Activated CD4-positive, alpha-beta T cell treated with anti-CD3 and anti-CD28 coated beads, Interleukin-2, amount 50 U/mL, for 48 hours (primary cell): ENCODE data around the gene SOX18.

ENCODE experiments used
- DNase-seq, 2 experiments: peaks; one replicate each; pipeline ENCODE4 v3.0.0-alpha.2; 2020

The SOX18 gene

DNA sequence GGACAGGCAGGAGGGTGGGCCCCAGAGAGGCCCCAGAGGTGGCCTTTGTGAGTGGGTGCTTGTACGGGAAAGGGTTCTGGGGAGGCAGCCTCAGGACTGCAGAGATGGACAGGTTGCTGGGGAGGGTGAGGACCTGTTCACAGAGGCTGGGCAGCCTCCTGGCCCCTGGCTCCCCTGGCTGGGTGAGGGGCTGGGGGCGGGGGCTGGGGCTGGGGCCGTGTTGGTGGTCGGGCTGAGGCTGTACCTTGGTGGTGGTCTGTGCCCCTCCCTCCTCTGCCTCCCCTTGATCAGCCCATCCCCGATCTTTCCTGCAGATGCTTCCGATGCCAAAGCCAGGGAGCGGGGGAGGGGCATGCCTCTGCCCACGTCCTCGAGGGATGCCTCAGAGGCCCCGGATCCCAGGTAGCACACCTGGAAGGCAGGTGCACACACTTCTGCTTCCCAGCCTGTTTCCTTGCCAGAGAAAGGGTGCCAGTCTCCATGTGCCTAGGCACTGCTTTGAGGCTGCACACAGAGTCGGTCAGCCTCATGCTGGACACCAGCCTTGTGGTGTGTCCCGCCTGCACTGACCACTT, 18.4 kb upstream of the SOX18 start:
- DNase-seq, result no peak

DNA sequence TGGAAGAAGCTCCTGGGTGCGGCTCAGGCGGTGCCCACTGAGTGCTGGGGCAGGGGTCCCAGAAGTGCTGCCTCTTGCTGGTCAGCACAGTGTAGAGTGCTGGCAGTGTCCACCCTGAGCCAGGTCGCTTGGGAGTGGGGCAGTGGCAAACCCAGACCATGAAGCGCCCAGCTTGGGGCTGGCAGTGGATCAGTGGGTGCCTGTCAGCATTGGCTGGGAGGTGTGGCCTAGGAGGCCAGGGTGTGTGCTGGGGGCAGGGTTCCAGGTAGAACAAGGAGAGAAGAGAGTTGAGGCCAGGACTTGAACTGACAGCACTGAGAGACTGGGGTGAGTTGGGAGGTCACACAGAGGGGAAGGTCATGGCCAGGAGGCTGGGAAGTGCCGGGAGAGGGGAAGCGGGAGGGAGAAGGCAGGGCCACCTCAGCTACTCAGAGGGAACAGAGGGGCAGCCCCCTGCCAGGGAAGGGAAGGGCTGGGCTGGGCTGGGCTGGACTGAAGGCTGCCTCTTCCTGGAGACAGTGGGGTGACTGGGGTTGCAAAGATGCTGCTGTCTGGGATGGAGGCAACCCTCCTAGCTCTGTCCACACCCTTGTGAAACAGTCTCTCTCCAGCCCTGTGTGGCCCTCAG, 17.7 kb upstream of the SOX18 start:
- no peak for DNase-seq

DNA sequence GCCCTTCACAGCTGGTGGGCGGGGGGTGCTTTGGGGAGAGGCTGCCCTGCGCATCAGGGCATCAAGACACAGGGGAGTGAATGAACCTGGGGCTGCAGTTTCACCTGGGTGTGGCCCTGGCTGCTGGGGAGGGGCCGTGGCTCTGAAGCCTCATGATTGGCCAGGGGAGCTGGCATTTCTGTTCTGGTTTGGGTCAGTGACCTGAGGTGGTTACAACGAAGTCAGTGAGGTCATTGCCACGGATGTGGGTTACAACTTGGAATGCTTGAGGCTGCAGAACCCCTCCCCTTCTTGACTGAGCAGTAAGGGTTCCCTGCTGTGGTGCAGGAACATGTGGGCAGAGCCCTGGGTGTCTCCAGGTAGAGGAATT, 16.5 kb upstream of the SOX18 start:
- peak; percentile 67 to 80 for DNase-seq

DNA sequence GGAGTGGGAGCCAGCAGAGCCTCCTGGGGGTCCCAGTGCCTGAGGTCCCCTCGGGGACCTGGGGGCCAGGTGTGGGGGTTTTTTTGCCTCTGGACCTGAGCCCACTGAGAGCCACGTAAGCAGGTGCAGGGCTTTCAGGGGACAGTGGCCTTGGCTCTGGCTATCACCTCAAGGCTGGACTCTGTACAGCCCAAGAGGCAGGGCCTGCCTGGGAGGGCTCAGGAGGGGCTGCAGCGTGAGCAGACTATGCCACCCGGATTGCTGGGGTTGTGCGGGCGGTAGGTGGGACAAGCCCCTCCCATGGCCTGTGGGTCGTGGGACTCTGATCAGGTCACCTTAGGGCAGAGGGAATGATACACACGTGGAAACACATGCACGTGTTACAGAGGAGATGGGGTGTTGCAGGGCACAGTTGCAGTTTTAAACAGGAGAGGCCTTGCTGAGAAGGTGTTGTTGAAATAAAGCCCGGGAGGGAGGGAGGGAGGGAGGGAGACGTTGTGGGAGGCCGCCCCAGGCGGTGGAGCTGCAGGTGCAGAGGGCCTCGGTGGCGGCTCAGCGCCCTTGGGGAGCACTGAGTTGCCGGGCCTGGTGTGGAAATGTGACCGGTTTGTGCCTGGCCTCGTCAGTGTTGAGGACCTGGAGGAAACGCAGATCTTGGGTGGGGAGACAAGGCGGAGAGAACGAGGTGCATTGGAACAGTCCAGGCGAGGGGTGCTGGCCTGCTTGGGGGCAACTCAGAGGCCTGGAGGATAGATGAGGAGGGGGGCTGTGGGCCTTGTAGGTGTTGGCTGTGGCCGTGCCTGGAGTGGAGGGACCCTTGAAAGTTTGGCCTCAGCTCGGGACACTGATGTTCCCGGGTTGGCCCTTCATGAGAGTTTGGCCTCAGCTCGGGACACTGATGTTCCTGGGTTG, 15.9 kb upstream of the SOX18 start:
- no peak for DNase-seq

DNA sequence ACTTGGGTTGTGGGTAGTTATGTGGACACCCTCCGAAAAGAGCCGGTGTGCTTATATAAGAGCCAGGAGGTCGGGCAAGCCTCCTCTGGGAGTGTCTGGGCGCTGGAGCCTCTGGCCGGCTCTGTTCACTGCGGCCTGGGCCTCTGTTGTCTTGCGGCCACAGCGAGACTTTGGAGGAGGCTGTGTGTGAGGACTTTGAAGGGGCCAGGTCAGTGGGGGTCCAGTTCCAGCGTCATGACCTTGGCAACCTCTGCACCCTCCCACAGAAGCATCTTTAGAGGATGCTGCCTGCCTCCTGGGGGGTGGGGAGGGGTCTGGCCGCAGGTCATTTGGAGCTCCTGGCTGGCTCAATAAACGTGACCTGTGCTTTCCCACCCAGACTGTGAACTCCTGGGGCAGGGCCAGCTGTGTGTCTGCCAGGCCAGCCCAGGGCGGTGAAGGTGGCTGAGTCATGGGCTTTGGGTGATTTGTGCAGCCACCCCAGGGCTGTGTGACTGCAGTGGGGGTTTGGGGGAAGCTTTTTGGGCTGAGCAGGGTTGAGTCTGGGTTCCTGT, 14.8 kb upstream of the SOX18 start:
- no peak for DNase-seq

DNA sequence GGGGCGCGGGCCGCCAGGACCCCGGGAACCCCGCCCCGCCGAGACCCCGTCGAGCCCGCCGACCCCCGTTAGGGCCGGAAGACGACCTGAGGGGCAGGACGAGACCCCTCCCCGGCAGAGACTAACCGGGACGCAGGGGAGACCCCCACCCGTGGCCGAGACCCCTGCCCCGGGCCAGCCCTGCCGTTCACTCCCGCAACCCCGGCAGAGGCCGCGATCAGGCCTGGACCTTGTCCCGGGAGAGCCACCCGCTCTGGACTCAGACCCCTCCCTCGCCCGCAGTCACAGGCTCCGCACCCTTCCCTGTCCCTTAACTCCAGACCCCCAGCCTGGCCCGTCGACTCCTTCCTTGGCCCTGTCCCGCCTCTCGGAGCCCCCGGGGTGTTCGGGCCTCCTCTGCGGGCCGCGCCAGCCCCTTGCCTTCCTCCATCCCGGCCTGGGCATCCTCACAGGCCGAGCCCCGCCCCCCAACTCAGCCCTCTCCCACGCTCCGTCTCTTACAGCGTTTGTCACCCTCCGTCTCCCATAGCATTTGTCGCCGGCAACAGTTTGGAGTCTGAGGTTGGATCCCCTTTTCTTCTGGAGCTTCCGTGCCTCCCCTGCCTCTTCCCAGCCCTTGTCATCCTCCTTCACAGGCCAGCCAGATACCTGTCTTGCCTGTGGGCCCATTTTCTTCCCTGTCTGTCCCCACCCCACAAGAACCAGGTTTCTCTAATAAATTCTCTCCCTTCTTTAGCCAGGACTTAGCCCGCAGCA, 14.1 kb upstream of the SOX18 start:
- DNase-seq, result peak; percentile 61 to 69

DNA sequence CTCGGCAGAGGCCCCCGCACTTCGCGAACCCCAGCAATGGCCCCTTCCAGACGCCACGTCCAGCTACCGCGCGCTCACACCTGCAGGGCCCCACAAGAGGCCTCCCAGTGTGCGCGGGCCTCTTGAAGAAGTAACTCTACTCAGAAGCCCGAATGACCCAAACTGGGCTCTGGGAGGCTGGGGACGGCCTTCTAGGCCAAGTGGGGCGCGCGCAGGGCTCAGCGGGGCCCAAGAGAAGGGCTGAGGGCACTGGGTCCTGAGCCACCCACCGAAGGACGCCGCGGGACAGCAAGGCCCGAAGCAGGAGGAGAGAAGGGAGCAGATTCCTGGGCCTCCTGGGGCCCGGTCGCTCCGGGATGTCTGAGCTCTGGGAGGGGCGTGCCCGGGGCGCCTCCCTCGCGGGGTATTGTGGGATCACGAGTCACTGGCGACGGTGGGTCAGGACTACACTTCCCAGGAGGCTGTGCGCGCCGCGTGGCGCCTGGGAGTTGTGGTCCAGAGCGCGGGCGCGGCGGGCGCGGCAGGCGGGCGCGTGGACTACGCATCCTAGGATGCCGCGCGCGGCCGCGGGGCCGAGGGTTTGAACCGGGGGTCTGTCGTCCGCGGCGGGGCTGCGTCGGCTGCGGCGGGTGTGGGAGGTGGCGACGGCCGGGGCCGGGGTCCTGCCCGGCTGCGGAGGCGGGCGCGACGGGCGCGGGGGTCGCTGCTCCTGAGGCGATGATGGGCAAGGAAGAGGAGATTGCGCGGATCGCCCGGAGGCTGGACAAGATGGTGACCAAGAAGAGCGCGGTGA, 13.4 kb upstream of the SOX18 start, which contains the start of gene TCEA2:
TSS of gene TCEA2 (plus strand) at position 603 of the 793 bp plus-strand sequence. CDS start at position 718, 115 bp downstream.
- peak; percentile 96 to 97 for DNase-seq

DNA sequence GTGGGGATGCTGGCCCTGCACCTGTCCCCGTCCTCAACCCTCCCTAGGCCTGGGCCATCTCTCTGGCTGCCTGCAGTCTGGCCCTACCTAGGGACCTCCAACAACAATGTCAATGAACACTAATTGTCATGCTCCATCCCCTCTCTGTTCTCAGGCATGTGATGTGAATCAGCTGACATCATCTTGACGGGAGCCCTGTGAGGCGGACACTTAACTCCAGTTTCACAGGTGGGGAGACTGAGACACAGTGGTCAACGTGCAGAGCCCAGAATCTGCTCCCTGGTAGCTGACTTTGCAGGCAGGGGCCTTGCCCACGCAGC, 12.8 kb upstream of the SOX18 start:
- DNase-seq, result no peak

DNA sequence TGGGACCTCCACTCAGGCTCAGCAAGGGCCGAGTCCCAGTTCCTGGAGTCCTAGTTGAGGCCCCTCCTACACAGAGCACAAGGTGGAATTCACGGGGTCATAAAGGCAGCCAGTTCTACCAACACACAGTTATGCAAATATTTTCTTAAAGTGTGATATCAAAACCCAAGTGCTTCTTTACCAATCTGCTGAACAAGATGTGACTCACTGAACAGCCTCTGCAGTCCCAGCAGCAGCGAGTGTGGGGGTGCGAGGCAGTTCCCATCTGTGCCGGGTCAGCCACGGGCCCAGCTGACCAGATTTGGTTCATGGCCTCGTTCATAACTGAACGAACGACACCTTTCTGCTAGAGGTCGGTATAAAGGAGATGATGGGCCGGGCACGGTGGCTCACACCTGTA, 9.1 kb upstream of the SOX18 start:
- DNase-seq, result no peak

DNA sequence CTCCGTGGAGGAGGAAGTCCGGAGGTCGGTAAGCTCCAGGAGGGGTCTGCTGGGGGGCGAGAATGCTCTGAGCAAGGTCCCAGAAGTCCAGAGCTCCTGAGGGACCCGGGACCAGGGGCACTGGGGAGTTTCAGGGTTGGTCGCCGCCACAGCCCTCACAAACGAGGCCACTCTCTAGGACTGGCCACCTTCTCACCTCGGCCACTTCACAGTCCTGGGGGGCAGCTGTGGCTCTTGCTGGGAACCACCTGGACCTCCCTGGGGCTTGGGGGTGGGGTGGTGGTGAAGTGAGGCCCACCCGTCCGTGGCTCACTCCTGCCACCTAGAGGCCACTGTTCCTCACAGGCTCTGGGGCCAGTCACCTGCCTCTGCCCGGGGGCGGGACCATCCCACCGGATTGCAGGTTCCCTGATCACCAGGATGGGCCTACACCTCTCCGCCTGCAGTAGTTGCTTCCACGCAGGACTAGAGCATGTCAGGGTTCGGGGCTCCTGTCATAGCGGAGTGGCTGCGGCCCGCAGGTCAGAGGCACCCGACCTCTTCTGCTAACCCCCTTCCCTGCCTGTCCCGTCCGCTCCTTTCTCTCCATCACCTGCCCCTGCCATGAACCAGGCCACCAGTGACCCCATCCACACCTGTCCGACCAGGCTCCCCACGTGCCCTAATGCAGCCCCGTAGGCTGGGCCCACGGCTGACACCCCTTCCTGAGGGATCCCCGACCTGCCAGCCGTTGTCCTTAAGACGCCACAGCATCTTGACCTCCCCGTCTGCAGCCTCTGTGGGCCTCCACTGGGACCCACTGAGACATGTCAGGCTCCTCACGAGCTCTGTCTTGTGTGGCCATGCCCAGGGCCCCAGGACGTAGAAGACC, 8.4 kb upstream of the SOX18 start:
- peak; percentile 92 to 93 for DNase-seq

DNA sequence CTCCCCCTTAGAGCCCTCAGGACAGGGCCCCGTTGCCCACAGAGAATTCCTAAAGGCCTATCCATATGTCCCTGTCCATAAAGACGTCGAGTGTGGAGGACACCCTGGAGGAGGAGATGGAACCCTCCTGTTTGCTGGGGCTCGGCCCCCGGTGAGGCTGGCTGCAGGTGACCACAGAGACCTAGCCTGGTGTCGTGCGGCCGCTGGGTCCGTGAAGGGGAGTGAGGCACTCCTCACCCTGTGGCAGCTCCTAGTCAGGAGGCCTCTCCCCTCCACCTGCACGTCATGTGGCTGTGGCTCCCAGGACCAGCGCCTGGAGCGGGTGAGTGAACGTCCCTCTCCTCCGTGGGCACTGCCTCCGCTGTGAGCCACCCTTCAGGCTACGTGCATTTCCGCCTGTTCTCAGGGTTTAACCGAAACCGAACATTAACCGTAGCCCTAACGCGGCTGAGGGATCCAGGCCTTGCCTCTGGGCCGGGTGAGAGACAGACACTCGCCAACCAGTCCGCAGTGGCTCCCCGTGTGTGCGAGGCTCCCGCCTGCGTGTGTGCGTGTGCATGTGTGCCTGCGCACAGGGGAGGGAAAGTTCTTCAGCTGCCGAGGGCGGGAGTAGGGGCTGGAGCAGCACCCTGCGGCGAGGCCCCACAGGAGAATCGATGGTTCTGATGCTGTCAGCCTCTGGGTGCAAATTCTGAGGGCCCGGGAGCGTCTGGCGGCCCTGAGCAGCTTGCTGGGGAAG, 7.6 kb upstream of the SOX18 start:
- DNase-seq, result no peak

DNA sequence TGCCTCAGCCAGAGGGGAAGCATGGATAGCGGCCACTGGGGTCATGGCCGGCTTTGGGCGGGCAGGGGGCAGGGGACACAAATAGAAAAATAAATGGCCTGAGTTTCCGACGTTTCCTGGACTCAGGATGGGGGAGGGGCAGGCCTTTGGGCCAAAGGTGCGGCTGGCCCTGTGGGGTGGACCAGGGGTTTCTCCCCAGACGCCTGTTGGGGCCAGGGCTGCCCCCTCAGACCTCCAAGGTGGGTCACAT, 7.1 kb upstream of the SOX18 start:
- DNase-seq, result no peak

DNA sequence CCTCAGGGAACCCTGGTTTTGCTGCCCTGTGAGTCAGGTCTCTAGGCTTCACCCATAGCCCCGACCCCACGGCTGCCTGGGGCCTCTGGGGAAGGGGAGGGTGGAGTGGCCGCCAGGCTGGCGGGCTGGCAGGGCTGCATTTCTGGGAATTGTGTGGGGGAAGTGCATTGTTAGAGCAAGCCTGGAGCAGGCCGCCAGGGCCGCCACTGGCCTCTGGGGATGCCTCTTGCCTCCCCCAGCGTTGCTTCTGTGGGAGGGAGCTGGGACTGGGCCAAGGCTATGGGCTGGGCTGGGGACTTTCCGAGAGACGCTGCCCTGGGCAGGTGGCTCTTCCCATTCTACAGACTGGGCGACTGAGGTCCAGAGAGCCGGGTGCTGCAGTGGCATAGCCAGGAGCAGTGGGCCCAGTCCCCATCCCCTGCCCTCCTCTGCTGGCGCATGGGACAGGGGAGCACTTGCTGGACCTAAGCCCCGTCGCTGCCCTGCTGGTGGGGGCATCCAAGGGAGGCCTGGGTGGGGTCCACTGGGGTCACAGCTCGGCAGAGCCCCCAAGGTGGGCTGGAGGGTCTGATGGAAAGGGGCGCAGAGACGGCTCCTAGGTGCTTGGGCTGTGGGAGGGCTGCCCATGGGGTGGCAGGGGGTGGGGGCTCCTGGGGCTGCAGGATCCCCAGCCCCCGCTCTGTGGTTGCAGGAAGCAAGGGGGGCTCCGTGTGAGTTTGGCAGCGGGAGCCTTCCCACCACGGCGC, 6.6 kb upstream of the SOX18 start:
- no peak for DNase-seq

DNA sequence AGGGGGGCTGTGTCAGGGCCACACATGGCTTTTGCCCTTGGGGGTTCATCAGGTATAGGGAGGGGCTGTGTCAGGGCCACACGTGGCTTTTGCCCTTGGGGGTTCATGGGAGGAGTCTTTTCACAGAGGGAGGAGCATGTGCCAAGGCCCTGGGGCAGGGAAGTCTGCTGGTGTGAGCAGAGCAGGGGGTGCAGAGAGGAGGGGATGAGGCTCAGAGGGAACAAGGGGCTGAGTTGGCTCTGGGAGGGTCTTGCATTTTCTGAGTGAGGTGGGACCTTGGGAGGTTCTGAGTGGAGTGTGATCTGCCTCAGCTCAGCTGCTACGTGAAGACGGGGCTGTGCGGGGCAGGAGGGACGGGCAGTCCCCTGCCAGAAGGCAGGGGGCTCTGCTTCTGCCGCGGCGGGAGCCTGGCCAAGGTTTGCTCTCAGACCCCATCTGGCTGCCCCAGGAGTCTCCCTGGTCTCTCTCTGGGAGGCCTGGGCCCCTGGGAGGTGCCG, 6.0 kb upstream of the SOX18 start:
- DNase-seq, result no peak

DNA sequence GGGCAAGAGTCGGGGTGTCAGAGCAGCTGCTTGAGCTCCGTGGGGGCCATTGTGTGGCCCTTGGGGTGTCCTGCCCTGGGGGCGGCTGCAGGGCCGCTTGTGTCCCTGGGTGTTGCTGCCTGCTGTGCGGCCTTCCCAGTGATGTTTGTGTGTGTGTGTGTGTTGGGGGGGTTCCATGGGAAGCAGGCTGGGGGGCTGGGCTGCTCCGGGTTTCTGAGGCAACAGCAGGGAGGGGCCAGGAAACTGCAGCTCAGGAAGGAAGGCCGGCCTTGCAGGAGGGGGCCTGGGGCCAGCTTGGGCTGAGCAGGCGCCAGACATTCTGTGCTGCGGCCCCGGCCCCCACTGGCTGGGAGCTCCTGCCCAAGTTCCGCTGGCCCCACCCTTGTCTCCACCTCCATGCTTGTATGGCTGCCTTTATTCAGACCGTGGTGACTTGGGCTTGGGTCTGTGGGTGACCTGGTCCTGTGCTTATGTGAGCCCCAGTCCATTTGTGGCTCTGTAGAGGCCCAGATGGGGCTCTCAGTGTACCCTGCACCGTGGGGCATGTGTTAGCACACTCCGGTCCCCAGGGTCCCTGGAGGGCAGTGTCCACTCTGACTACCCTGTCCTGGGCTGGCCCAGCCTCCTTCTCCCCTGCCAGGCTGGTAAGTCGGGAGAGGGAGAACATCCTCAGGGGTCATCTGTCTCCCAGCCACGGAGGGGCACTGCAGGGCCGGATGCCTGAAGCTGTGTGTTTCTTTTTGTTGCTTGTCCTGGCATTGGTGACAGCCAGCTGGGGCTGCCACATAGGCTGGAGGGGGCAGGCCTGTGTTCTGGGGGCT, 4.6 kb upstream of the SOX18 start:
- no peak for DNase-seq

DNA sequence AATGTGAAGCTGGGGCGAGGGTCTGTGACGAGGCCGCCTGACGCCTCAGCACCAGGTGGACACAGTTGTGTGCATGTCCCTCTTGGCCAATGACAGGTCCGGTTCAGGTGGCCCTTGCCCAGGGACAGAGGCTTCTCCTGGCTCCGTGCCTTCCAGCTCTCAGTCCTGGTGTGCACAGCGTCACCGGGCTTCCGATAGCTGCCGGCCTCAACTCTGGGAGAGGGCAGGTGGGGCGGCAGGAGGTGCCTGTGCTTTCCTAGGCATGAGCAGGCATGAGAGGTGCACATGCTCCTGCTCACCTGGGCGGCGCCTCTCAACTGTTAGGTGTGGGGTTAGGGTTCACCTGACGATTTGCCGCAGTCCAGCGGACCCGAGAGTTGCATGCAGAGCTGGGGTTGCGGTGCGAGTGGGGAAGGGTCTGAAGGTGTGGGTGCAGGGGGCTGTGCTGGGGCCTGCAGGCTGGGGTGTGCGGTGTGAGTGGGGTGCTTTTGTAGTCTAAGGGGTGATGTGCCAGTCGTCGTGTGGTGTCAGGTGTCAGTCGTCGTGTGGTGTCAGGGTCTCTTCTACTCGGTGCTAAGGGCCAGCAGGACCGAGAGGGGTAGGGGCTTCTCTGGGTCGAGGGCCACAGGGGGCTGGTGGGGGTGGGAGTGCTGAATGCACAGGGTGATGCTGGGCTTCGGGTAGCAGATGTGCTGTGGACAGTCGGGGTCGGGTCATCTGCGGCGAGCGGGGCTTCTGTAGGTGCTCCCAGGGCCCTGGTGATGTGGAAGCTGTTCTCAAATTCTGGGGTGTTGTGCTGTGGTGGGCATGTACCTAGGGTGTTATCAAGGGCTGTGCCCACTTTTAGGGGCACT, 3.8 kb upstream of the SOX18 start:
- DNase-seq, result no peak

DNA sequence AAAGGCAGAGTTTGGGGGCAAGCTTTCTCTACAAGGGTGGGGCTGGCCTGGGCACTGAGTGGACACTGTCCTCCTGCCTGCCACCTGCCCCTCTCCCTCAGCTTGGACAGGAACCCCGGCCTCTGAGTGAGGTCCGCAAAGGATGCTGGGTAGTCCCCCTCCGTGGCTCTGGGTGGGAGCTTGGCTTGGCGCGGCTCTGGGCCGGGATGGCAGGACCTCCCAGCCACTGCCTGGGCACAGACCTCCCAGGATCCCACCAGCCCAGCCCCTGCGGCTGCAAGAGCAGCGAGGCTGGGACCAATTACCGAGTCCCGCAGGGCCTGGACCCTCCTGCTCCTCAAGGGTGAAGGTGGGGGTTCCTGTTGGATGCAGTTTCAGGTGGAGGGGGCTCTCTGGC, 2.9 kb upstream of the SOX18 start:
- DNase-seq, result no peak
